Body of pancreas (tissue), 4 donors: ENCODE data around the gene XRCC3. TPM values are rescaled to one million over a fixed set of nuclear protein-coding genes. Genes with fewer than 3 reads are reported as not detected.

Experiments
- ATAC-seq: fragments of 150-250 bp; one replicate; pipeline ENCODE4 v1.9.1; 2016
- DNase-seq, 4 donors: peaks; one replicate each; pipeline ENCODE4 v3.0.0-alpha.2; 2019
- H3K27ac ChIP-seq, 4 donors: fragments of 200-600 bp; sonication (generic); 1 replicate in 3 of 4; 2 replicates in 1 of 4; pipeline versions ENCODE4 v1.5.1 to v1.6.1; 2016 to 2019; ENCODE audit warnings: mild to moderate bottlenecking in 1 of 4, mixed read lengths in 1 of 4, moderate library complexity in 1 of 4
- H3K27me3 ChIP-seq, 2 donors: fragments of 200-600 bp; sonication (generic); one replicate each; pipeline ENCODE4 v1.6.0; 2016; ENCODE audit warnings: mild to moderate bottlenecking in 1 of 2
- H3K36me3 ChIP-seq, 2 donors: fragments of 200-600 bp; sonication (generic); replicated peaks in 1 of 2; 2 replicates each; pipeline ENCODE4 v1.5.1; 2016; ENCODE audit warnings: low read depth in 2 of 2; ENCODE audit not compliant: insufficient read depth in 1 of 2
- H3K4me1 ChIP-seq: fragments of 200-600 bp; sonication (generic); one replicate; pipeline ENCODE4 v1.6.0; 2016
- H3K4me3 ChIP-seq, 2 donors: fragments of 200-600 bp; sonication (generic); 1 replicate in 1 of 2; 2 replicates in 1 of 2; pipeline ENCODE4 v1.5.1; 2016 to 2019
- H3K9me3 ChIP-seq, 3 donors: fragments of 200-600 bp; sonication (generic); 1 replicate in 2 of 3; 2 replicates in 1 of 3; pipeline ENCODE4 v1.5.1; 2016
- POLR2A ChIP-seq, 3 donors: fragments of 450-650 bp; IDR thresholded peaks; one replicate each; pipeline ENCODE4 v1.6.1; 2016; ENCODE audit warnings: antibody characterized with exemption in 3 of 3, mild to moderate bottlenecking in 2 of 3
- WGBS, 2 donors: methylation state at CpG; one replicate each; pipeline ENCODE4 v1.1.5; 2017; 5-methylcytosine and 5-hydroxymethylcytosine counted together
- intact Hi-C: fragments of 100-400 bp; cut with DNase I; formaldehyde crosslinking; loops from one replicate; pipeline ENCODE4 v1.15.1; 2023
- total RNA-seq, 2 donors: library from RNA; depleted of rRNA; stranded (reverse); fragments of >200 nt; gene quantifications; one replicate each; pipeline ENCODE4 v1.1.0, GENCODE V29; 2016
- TF ChIP-seq, protein P1 (sequence below), 7 experiments: fragments of 450-650 bp in 4 of 7; fragments of 200-600 bp in 3 of 7; sonication (generic) in 3 of 7; IDR thresholded peaks; one replicate each; pipeline ENCODE4 v1.5.1; 2016 to 2019; ENCODE audit warnings: antibody characterized with exemption in 7 of 7

The XRCC3 gene
- total RNA-seq, 2 donors from 2014 or later, result 3.9 to 5.6 TPM

DNA sequence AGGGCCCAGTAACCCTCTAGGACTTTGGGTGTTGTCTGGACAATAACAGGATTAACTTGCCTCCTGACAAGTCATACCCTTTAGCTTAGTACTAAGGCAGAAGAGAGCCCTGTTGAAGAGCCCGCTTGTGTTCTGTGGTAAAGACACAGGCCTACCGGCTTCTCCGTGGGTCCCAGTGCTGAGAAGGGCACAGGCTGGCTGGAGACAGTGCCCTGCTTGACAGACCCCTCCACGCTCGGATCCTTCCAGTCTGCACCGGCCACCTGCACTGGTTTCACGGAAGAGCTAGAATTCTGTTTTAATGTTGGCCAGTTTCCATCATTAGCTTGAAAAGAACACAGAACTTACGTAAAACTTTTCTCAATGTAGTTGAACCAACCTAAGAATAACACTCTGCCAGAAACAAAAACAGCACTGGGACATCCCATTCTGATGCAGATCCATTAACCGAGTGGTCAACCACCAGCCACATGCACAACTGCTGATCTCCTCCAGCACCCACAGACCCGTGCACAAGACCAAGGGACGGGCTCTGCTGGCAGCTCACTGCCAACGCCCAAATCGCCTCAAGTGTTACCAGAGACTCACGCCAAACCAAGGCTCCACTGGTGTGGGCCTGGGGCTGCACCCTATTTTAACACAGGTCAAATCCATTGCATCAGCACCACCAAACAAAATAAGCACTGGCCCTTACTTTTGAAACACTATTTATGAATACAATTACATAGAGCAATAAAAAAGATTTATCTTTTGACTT lies 27.4 kb upstream of the XRCC3 start:
- intact Hi-C loops, result no loop called here
- DNase-seq, result no peak
- H3K9me3 ChIP-seq, result no peaks in the 10 kb centered on the region
- peaks cover 0 to 24% of the 10 kb centered on the region in 2 donors for H3K36me3 ChIP-seq
- no peak overlapping the region for H3K4me3 ChIP-seq
- no peaks in the 10 kb centered on the region for H3K27me3 ChIP-seq
- TF ChIP-seq, protein P1, sequence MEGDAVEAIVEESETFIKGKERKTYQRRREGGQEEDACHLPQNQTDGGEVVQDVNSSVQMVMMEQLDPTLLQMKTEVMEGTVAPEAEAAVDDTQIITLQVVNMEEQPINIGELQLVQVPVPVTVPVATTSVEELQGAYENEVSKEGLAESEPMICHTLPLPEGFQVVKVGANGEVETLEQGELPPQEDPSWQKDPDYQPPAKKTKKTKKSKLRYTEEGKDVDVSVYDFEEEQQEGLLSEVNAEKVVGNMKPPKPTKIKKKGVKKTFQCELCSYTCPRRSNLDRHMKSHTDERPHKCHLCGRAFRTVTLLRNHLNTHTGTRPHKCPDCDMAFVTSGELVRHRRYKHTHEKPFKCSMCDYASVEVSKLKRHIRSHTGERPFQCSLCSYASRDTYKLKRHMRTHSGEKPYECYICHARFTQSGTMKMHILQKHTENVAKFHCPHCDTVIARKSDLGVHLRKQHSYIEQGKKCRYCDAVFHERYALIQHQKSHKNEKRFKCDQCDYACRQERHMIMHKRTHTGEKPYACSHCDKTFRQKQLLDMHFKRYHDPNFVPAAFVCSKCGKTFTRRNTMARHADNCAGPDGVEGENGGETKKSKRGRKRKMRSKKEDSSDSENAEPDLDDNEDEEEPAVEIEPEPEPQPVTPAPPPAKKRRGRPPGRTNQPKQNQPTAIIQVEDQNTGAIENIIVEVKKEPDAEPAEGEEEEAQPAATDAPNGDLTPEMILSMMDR (IDR thresholded peaks at IDR 0.05), result no peak
- TF ChIP-seq POLR2A (IDR thresholded peaks at IDR 0.05), result no peak
- no peak overlapping the region for H3K27ac ChIP-seq
- no peak for ATAC-seq
- 90 to 91% methylated on average over 11 to 14 of the region's 14 CpGs for WGBS, 2 donors
- H3K4me1 ChIP-seq, result no peaks in the 10 kb centered on the region

DNA sequence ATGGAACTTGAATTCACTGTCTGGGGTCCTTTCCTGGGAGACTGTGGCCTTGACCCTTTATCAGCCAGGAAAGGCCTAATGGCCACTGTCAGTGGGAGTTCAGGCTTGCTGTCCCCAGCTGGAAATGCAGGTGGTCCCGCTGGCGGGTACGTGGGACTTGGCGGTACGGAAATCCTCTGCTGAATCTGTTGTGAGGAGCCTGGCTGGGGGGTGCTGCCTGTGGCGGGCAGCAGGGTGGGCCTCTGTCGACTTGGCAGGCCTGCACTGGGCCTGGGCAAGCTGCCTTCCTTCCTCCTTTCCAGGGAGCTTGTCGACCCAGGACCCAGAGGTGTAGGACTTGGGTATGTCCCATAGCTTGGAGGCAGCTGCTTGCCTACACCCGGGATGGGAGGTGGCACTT lies 26.6 kb upstream of the XRCC3 start:
- Histone ChIP-seq H3K27ac (no peak overlapping the region), H3K4me1 (no peaks in the 10 kb centered on the region), H3K9me3 (no peaks in the 10 kb centered on the region), H3K4me3 (no peak overlapping the region), H3K27me3 (no peaks in the 10 kb centered on the region), H3K36me3 (peaks cover 0 to 26% of the 10 kb centered on the region in 2 donors)
- DNase-seq, result no peak
- 88 to 91% methylated on average over 2 to 9 of the region's 9 CpGs for WGBS, 2 donors
- no peak for ATAC-seq
- TF ChIP-seq POLR2A (IDR thresholded peaks at IDR 0.05), result no peak
- TF ChIP-seq, protein P1 (IDR thresholded peaks at IDR 0.05), result no peak
- intact Hi-C loops, result no loop called here

DNA sequence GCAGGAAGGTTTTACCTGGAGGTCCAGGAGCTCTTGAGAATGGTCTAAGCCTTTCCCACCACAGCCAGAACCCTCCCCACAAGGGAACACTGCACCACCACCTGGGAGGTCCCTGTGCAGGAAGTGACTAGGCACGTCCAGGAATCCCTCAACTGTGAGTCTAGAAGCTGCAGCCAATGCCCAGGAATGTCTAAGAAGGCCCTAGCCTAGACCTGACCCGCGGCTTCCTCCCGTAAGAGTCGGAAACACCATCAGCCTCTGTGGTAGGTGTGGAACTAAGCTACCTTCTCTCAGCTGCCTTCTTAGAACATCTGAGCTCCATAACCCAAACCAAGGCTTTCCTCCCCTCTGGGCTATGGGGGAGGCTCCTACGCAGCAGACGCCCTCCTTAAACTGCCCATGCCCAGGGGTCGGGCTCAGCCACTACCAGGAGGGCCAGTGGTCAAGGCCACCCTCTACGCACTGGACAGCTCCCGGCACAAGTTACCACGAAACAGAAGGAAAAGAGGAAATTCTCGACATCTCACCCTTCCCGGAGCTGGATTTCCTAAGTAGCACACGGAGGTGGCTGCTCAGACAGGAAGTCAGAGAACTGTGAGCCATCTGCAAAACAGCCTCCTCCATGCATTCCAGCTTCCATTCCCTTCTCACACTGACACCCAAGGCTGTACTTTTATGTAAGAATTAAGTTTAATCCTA lies 25.9 kb upstream of the XRCC3 start:
- no peak for ATAC-seq
- no peak overlapping the region for H3K4me3 ChIP-seq
- no peak overlapping the region for H3K27ac ChIP-seq
- no peaks in the 10 kb centered on the region for H3K9me3 ChIP-seq
- TF ChIP-seq, protein P1 (IDR thresholded peaks at IDR 0.05), result no peak
- TF ChIP-seq POLR2A (IDR thresholded peaks at IDR 0.05), result no peak
- H3K36me3 ChIP-seq, result peaks cover 0 to 24% of the 10 kb centered on the region in 2 donors
- 74 to 88% methylated on average over 6 to 14 of the region's 14 CpGs for WGBS, 2 donors
- H3K4me1 ChIP-seq, result no peaks in the 10 kb centered on the region
- intact Hi-C loops, result no loop called here
- H3K27me3 ChIP-seq, result no peaks in the 10 kb centered on the region
- DNase-seq, result no peak

- ATAC-seq, result no peak
- Histone ChIP-seq H3K4me3 (no peak overlapping the region), H3K36me3 (peaks cover 0 to 22% of the 10 kb centered on the region in 2 donors), H3K9me3 (no peaks in the 10 kb centered on the region), H3K27me3 (no peaks in the 10 kb centered on the region), H3K27ac (no peak overlapping the region), H3K4me1 (no peaks in the 10 kb centered on the region)
- intact Hi-C loops, result no loop called here
- TF ChIP-seq POLR2A (IDR thresholded peaks at IDR 0.05), result no peak
- TF ChIP-seq, protein P1 (IDR thresholded peaks at IDR 0.05), result no peak
- no peak for DNase-seq
- 93 to 100% methylated on average over 5 to 30 of the region's 30 CpGs for WGBS, 2 donors
These were observed 24.7 kb upstream of the XRCC3 start for GRCh38 chr14:103739793-103740501.
